Psoas muscle (tissue), 8 donors: ENCODE results near the gene TMEM69. TPM values are rescaled to one million over a fixed set of nuclear protein-coding genes. Genes with fewer than 3 reads are reported as not detected.
"Not testable (repeated sequence)": the region's sequence is repeated elsewhere in the genome, so short reads cannot be mapped to it uniquely, and the experiment has no call there.

Experiments
- ATAC-seq, 4 donors: fragments of 200-7000 bp; cut with Tn5 transposase; one replicate each; pipeline ENCODE4 v1.9.1; 2020; ENCODE audit warnings: moderate library complexity in 3 of 4, mild to moderate bottlenecking in 2 of 4
- DNase-seq, 2 donors: peaks; one replicate each; pipeline ENCODE4 v3.0.0-alpha.2; 2020
- H3K27ac ChIP-seq: fragments of 200-600 bp; one replicate; pipeline ENCODE4 v1.8.0; 2022
- H3K27me3 ChIP-seq, 3 donors: fragments of 200-600 bp in 1 of 3; one replicate each; pipeline versions ENCODE4 v1.6.1 to v1.8.0; 2013 to 2022; ENCODE audit warnings: low read length in 2 of 3, mild to moderate bottlenecking in 2 of 3, moderate library complexity in 1 of 3; ENCODE audit not compliant: insufficient read depth in 3 of 3
- H3K36me3 ChIP-seq, 2 donors: fragments of 200-600 bp in 1 of 2; one replicate each; pipeline versions ENCODE4 v1.6.1 to v1.8.0; 2013 to 2022; ENCODE audit warnings: low read depth in 1 of 2, mild to moderate bottlenecking in 1 of 2, moderate library complexity in 1 of 2; ENCODE audit not compliant: insufficient read depth in 1 of 2
- H3K4me1 ChIP-seq: fragments of 200-600 bp; one replicate; pipeline ENCODE4 v1.8.0; 2022
- H3K4me3 ChIP-seq: fragments of 200-600 bp; one replicate; pipeline ENCODE4 v1.8.0; 2022; ENCODE audit warnings: mild to moderate bottlenecking
- H3K9me3 ChIP-seq: fragments of 200-600 bp; one replicate; pipeline ENCODE4 v1.8.0; 2022
- CTCF ChIP-seq: fragments of 200-600 bp; IDR thresholded peaks from one replicate; pipeline ENCODE4 v1.8.0; 2022; ENCODE audit warnings: antibody characterized with exemption
- WGBS, 3 donors: extraction: QIAGEN DNeasy Blood & Tissue Kit; methylation state at CpG; one replicate each; pipeline versions ENCODE4 v1.1.6 to v1.1.7; 2013; 5-methylcytosine and 5-hydroxymethylcytosine counted together
- intact Hi-C, 2 donors: fragments of 100-400 bp; cut with DNase I; formaldehyde crosslinking; loops; one replicate each; pipeline versions ENCODE4 v1.11.0 to v1.14.2; 2022
- polyA plus RNA-seq, 3 donors: library from polyadenylated mRNA; stranded (reverse); fragments of 200-250 nt; gene quantifications; one replicate each; pipeline ENCODE4 v1.2.3, GENCODE V29; 2013
- total RNA-seq, 4 donors: library from RNA; stranded (reverse); fragmentation: NEBNext Ultra II Directional in 2 of 4; extraction: Animal tissue kit (Norgen Biotek cat#: 25700) in 2 of 4; gene quantifications; one replicate each; pipeline versions ENCODE4 v1.2.1 to v1.2.4, GENCODE V29; 2021 to 2023
- donor health status: healthy with polysubstance abuse.
- donor health status: DM: no; HTN: no; CAD: no; lungs with moderate emphysema.
- donor health status: Bipolar disorder and iron deficiency.
- donor health status: healthy.
- donor health status: DM: yes; HTN: yes; CAD: no.
- donor health status: DM: no; HTN: no; CAD: no.
- donor health status: DM: no; HTN: no; CAD: no.
- donor health status: DM: yes; HTN: yes; CAD: no.

The TMEM69 gene
- total and polyA plus RNA-seq, 7 donors: 15.3 to 50.8 (median 21.8) TPM

DNA sequence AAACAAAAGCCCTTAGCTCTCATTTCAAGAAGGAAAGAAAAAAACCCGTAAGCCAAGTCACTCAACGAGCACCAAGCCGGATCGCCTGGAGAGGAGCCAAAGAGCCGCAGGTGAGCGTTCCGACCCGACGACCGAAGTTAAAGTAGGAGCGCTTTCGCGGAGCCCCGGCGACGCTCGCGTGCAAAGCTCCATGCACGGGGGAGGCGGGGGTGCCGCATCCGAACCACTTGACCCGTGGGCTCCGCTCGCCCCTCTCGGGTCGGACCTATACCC lies 2.0 kb upstream of the TMEM69 start:
- Histone ChIP-seq H3K4me3 (peak overlapping the region; percentile 93), H3K4me1 (peaks cover 35% of the 10 kb centered on the region), H3K36me3 (peaks cover 0 to under 1% of the 10 kb centered on the region in 2 donors), H3K27ac (peak overlapping the region; percentile 98), H3K9me3 (no peaks in the 10 kb centered on the region), H3K27me3 (no peaks in the 10 kb centered on the region)
- intact Hi-C loops: loop anchor here (5.0 to 10.0 kb wide), 2 partner anchors 116 to 119 kb away; partner anchors contain the start of gene MAST2 (in 2 of the 2)
- 0 to 1% (median 0%) methylated on average over 27 of the region's 27 CpGs for WGBS, 3 donors
- TF ChIP-seq CTCF: no peak
- ATAC-seq: peak; percentile 0 to 16 (median 6)
- peak; percentile 61 to 82 for DNase-seq

DNA sequence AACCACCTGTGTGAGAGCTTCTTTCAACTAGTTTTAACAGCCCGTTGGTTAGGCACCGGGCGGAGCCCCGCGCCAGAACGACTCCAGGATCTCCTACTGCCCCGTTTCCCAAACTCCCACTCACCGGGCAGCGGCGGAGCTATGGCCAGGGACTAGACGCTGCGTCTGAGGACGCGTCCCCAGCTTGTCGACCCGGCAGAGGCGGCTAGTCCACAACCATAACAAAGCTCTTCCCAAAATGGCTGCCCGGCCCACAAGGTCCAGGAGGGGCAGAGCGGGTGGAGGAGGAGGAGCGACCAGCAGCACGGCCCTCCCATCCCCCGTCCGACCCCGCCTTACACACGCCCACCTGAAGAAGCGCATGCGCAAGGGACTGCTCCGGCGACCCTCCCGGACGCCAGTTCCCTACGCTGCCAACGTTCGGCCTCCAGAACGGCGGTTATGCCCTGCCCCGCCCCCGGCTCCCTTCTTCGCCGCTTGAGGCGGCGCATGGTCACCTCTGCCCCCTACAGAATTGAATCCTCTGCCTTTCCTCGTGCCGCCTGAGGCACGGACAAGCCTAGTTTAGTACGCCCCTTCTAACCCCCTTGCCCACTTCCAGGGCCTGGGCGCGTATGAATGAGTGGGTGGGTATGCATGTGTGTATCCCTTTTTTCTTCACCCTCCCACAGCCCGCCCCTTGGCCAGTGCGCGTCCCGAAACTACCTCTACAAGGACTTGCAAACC lies 1.5 kb upstream of the TMEM69 start, which contains the start of gene GPBP1L1:
Gene GPBP1L1 (minus strand): TSS at position 246 of the 726 bp plus-strand sequence. CDS start 27,446 bp downstream, outside the sequence.
- Histone ChIP-seq H3K4me1 (peaks cover 31% of the 10 kb centered on the region), H3K27me3 (no peaks in the 10 kb centered on the region), H3K27ac (peak within 1 kb of the TSS; percentile 98), H3K4me3 (peak within 1 kb of the TSS; percentile 93), H3K9me3 (no peaks in the 10 kb centered on the region), H3K36me3 (peaks cover 0 to 3% of the 10 kb centered on the region in 2 donors)
- ATAC-seq (peak; percentile 86 to 89 (median 88)), DNase-seq (peak; percentile 97 to 99)
- WGBS, 3 donors: 0% methylated on average over 47 to 52 of the region's 52 CpGs
- intact Hi-C loops: loop anchor here (5.0 to 10.0 kb wide), 2 partner anchors 116 to 118 kb away; partner anchors contain the start of gene MAST2 (in 2 of the 2)
- no peak for TF ChIP-seq CTCF

GRCh38 chr1:45687014-45687753 lies 797 bp upstream of the TMEM69 start:
- ATAC-seq (peak; percentile 88 to 93 (median 92)), DNase-seq (peak; percentile 98 to 99)
- WGBS, 3 donors: 0 to 1% (median 0%) methylated on average over 44 of the region's 44 CpGs
- no peaks in the 10 kb centered on the region for H3K9me3 ChIP-seq
- peaks cover 3% of the 10 kb centered on the region in 2 donors for H3K36me3 ChIP-seq
- H3K27ac ChIP-seq: peak overlapping the region; percentile 98
- H3K4me1 ChIP-seq: peaks cover 24% of the 10 kb centered on the region
- peak overlapping the region; percentile 93 for H3K4me3 ChIP-seq
- H3K27me3 ChIP-seq: no peaks in the 10 kb centered on the region
- intact Hi-C loops: loop anchor here (5.0 to 10.0 kb wide), 2 partner anchors 115 to 118 kb away; partner anchors contain the start of gene MAST2 (in 2 of the 2)
- no peak for TF ChIP-seq CTCF

- H3K27ac ChIP-seq, H3K4me1 ChIP-seq, DNase-seq, ATAC-seq, H3K27me3 ChIP-seq, H3K9me3 ChIP-seq, H3K4me3 ChIP-seq, intact Hi-C loops: not testable (repeated sequence)
- H3K36me3 ChIP-seq: peaks cover 3 to 56% of the 10 kb centered on the region in 2 donors
- WGBS, 3 donors: 68 to 78% (median 74%) methylated on average over 8 of the region's 8 CpGs
Observed at GRCh38 chr1:45693811-45694210, 5.8 kb downstream of the TMEM69 start.

GRCh38 chr1:45694823-45695222 lies 6.8 kb downstream of the TMEM69 start:
- H3K4me3 ChIP-seq: no peak overlapping the region
- WGBS, 3 donors: 62 to 79% (median 71%) methylated on average over 7 of the region's 7 CpGs
- ATAC-seq (no peak), DNase-seq (no peak)
- H3K36me3 ChIP-seq: peaks cover 3 to 65% of the 10 kb centered on the region in 2 donors
- H3K27ac ChIP-seq: no peak overlapping the region
- H3K9me3 ChIP-seq: no peaks in the 10 kb centered on the region
- no peaks in the 10 kb centered on the region for H3K27me3 ChIP-seq
- intact Hi-C loops: no loop called here
- TF ChIP-seq CTCF: no peak
- H3K4me1 ChIP-seq: no peaks in the 10 kb centered on the region
